Measurements from ENCODE around the gene AGL. TPM values are rescaled to one million over a fixed set of nuclear protein-coding genes. Genes with fewer than 3 reads are reported as not detected.

Gene AGL
- total and polyA plus RNA-seq, 2 of the 13 experiments (the other 11 are each of a cell fraction or from before 2014, with no cell fraction given), result 4.3 to 13.1 TPM

GRCh38 chr1:99887890-99888289, 37.7 kb downstream of the AGL start (continued):
- no peak for TF ChIP-seq ZHX2 (IDR thresholded peaks at IDR 0.05; ENCODE audit: low read depth)
- no peak for TF ChIP-seq ZHX2 (CRISPR knock-in tag; IDR thresholded peaks at IDR 0.05; ENCODE audit: borderline replicate concordance)
- TF ChIP-seq KDM4B (CRISPR knock-in tag; IDR thresholded peaks at IDR 0.05), result no peak
- no peak for TF ChIP-seq HNF1A (IDR thresholded peaks at IDR 0.05; ENCODE audit: low read depth)
- no peak for TF ChIP-seq HNF1A (CRISPR knock-in tag; IDR thresholded peaks at IDR 0.05; ENCODE audit: borderline replicate concordance)
- TF ChIP-seq, protein P1, sequence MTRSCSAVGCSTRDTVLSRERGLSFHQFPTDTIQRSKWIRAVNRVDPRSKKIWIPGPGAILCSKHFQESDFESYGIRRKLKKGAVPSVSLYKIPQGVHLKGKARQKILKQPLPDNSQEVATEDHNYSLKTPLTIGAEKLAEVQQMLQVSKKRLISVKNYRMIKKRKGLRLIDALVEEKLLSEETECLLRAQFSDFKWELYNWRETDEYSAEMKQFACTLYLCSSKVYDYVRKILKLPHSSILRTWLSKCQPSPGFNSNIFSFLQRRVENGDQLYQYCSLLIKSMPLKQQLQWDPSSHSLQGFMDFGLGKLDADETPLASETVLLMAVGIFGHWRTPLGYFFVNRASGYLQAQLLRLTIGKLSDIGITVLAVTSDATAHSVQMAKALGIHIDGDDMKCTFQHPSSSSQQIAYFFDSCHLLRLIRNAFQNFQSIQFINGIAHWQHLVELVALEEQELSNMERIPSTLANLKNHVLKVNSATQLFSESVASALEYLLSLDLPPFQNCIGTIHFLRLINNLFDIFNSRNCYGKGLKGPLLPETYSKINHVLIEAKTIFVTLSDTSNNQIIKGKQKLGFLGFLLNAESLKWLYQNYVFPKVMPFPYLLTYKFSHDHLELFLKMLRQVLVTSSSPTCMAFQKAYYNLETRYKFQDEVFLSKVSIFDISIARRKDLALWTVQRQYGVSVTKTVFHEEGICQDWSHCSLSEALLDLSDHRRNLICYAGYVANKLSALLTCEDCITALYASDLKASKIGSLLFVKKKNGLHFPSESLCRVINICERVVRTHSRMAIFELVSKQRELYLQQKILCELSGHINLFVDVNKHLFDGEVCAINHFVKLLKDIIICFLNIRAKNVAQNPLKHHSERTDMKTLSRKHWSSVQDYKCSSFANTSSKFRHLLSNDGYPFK (CRISPR knock-in tag; IDR thresholded peaks at IDR 0.05; ENCODE audit: borderline replicate concordance), result no peak

Data from HepG2 (cell line).